ENCODE results near the gene ADAMTS1.

Gene ADAMTS1

DNA sequence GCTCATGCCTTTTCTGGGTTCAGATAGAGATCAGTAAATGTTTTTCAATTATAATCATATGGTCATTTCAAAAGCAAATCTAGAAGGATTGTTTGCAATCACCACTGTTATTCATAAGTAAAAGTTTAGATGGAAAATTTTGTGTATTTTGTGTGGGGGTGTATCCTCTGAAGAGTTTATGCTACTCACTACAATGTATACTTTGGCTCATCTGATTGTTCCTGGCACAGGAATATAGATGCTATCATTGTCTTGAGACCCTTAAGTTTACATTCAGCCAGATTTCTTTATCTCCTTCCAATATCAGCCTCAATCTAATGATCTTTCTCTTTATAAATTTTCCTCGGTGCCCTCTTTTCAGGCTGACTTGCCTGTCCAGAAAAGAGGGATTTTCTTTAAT, 33.0 kb downstream of the ADAMTS1 start:
- no peak for DNase-seq (ENCODE audit: low spot score)

DNA sequence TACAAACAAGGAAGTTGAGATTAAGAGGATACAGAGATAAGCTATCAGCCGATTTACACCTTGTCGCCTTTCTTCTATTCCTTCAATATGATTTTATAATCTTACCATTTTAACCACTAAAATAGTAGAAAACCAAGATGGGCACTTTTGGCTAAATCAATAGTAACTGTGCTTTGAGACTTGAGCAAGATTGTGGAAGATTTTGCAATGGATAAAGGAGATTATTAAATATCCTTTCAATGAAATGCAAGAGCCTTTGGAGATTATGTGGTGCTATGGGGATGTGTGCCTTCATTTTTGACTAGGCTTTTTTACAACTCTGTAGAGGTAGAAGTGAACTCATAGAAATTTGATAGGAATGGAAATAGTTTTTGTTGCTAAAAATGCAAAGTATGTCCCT, 33.7 kb downstream of the ADAMTS1 start:
- DNase-seq (ENCODE audit: low spot score): no peak

DNA sequence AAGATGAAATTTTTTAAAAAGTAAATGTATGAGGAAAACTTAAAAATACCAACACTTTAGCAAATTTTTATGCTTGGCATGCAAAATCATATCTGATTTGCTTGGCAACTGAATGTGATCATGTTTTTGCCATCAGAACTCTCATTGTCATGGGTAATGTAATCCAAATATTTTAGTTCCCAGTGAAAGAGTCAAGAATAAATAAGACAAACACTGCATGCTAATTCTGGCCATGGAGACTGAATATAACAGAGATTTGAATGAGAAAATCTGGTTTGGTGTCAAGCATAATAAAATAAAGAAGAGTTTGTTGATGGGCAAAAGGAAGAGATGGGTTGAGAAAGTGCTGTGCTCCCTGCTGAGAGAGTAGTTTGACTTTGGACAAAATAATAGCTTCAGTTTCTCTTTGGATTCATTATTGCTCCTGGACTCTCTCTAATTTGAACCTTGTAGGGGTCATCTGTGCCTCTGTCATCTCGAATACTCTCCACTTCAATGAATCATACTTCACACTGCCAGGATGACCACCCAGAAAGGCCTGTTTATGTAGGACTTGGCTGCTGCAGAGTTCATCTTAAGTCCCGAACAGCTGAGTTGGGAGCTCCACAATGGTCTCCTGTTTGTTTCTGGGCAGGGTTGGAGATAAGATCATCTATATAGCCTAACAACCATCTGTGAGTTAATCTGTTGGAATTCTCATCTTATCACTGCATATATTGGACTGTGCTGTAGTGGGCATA, 34.4 kb downstream of the ADAMTS1 start:
- DNase-seq (ENCODE audit: low spot score): no peak

DNA sequence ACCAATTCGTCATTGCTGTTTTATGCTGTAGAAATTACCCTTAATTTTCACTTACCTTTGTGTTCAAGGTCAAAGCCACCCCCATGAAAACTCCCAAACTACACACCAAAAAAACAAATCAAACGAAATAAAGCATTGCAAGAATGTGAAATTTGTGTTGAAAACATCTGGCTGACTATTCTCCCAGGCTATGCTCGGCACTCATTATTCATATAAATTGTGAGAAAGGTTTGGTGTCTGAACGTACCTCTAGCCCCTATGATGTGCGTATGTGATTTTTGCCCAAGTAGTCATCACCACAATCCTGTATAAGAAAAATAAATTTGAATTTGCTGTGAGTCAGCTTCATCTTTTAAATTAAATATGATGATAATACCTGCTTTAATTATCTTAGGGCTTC, 34.9 kb downstream of the ADAMTS1 start:
- DNase-seq (ENCODE audit: low spot score): no peak

DNA sequence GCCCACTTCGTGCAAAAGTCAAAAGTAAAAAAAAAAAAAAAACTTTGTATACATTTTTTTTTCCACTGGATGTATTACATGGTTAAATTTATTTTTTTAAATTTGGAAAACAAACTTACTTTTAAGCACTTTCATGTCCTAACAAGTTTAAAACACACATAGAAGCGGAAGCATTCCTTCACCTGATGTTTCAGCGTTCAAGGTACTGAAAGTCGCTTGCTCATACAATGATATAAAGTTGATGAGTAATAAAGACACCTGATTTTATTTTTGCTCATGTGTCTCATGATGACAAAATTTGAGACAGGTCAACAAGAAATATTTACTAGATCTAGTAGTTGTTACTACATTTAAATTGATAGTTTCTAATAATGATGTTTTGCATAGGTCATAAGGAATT, 35.5 kb downstream of the ADAMTS1 start:
- no peak for DNase-seq (ENCODE audit: low spot score)

DNA sequence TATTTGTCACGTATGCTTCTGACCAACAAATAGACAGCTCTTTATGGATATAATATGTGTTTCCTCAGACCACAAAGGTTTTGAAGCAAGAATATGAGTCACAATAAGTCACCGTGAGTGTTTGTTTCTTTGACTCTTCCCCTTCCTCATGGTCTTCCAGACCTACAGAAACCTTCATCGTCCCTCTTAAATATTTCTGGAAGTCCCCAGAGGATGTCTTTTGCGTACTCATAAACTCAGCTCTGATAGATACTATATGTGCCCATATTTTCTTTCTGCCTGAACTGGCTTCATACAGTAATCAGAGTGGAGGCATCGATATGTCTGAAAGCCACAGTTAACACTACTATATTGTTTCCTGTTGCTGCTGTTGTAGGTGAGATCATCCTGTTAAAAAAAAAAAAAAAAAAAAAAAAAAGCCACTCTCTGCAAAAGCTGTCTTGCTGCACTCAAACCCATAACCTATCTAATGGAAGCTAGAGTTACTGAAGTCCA, 38.4 kb downstream of the ADAMTS1 start:
- no peak for DNase-seq (ENCODE audit: low spot score)

DNA sequence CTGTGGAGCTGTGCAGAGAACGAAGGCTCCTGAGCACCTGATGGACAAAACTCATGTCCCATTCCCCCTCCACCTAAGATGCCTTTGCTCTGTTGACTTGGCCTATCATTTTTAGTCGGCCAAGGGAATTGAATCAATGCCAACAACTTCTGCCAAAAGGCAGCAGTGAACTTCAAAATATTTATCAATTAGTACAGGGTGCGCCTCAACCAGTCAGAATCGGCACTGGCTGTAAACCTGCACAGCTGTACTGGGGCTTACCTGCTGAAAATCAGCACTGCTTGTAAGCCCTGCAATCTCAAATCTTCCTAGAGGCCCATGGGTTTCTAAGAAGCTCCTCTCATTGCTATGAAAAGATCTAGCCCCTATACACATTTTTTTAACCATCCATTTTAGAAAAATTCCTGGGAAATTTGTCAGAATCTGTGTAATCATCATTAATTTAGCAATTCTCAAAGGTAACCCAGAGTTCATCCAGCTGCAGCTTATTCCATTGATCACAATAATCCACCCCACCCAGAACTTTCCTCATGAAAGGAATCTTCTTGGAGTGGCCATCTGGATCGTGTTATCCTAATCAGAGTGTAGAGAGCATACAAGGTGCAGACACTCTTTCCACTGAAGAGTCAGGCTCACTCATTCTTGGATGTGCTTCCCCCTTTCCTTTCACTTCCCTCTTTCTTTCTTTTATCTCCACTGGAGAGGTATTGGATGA, 40.2 kb downstream of the ADAMTS1 start:
- no peak for DNase-seq (ENCODE audit: low spot score)

DNA sequence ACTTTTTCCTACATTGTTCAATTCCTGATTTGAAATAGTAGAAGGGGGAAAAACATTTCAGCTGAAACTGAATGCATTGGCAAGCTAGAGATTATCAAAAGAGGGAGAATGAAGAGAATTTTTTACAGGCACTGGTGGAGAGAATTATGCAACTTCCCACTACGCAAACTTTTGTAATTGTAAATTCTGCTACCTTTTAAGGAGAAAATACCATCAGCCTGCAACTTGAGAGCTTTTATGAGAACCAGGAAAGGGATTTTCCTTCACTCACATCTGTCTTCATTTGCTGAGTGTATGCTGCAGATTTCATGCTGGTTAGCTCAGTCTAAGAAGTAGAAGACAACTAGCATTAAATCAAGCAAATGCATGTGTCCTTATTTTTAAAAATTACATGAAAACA, 43.7 kb downstream of the ADAMTS1 start:
- DNase-seq (ENCODE audit: low spot score): peak; percentile 11

DNA sequence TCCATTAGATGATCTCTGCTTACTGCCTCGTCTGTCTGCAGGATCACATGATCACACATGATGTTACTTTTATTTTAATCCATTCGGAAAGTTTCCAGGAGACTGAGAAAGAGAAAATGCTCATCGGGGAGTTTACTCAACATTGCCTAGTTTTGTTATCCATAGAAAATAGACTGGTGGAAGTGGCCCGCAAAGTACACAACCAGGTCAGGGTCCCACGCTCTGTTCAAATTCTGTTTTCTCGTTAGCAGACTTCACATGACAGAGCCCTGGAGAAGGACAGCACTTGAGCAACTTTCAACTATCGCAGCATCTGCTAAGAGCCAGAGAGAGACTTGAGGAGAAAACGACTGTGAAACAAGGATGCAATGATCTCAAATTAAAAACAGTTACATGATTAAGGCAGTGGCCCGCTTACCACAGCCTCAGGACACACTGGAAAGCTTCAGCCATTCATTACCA, 44.2 kb downstream of the ADAMTS1 start:
- no peak for DNase-seq (ENCODE audit: low spot score)

DNA sequence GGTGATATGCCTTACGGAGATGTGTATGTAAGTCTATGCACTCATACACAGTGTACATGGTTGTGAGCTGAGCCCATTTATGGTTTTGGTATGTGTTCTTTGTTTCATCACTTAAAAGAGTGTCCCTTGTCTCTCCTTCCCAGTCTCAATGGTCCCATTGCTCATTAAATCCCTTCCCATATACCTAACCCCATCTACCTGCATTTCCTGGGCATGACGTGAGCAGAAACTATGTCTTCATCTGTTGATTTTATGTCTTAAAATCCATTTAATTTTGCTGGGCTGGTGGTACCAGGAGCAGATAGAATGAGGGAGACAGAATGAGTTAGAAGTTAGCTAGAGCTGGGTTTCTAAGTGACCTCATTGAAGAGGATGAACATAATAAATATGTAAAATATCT, 44.8 kb downstream of the ADAMTS1 start:
- DNase-seq (ENCODE audit: low spot score): no peak

DNA sequence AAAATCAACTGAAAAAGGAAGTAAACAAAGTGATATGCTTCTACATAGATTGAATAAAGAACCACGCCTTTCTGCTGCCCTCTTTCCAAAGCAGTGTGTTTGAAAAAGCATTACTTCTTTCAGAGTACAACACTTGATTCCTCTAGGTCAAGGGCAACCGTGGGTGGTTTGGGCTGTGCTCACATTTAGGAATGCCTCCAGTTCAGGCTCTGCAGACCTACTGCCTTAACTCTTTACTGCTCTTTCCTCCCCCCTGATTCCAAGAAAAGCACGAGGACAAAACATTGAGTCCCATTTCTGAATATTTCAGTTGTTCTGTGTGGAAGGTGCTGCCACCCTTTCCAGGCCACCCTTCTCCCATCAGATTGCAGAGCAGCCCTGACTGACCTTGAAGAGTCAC, 45.2 kb downstream of the ADAMTS1 start:
- no peak for DNase-seq (ENCODE audit: low spot score)

DNA sequence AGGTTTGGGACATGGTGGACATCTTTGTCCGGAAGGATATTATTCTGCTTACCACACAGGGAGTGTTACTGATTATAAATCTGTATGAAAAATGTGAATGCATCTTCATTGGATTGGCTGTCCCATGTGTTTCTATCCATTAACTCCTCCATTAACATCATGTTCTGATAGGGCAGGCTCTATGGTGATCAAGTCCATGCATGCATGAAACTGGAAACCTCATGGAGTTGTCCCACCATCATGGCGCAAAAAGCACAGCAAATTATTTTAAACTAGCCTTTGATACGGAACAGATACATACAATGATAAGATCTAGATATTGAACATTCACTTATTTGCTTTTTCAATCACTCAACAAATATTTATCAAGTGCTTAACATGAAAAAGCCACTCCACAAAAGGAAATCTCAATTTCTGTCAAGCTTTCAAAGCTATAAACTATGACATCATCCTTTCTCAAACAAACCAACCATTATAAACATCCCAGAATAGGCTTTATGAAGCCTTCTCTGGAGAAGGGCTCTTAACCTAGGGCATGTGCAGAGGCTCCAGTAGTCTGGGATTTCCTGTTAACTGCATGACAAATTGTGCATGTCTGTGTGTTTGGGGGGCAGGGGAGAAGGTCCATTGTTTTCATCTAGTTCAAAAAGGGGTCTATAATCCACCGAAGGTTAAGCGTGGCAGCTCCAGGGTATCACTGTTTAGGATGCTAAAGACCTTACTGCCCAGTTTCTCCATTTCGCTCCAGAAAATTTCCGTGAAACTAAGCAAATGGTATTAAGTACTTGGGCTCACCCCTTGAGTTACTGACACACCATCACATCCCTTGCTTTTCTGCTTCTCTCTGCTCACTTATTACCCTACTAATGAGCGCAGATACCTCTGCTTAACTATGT, 46.1 kb downstream of the ADAMTS1 start:
- DNase-seq (ENCODE audit: low spot score): no peak

DNA sequence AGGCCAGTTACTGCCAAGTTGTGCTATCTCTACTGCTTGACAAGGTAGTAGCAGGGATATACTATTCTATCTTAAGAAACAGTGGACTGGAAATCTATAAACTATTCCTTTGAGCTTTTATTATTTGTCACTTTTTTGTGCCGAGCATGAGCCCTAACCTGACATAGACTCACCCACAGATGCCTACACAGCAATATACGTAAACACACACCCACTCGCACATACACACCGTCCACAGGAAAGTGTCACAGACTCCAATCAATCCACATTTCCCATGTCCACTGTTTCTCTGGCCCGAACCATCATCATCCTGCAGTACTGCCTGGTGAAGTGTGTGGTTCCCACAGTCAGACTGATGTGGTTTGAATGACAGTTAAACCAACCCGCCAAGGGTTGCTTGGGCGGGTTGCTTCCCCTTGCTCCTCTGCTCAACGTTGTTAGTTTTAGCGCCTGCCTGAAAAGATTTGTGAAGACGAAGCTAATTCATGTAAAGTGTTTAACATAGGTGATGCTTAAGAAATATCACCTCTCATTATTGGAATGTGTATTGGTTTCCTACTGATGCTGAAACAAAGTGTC, 47.2 kb downstream of the ADAMTS1 start:
- no peak for DNase-seq (ENCODE audit: low spot score)

DNA sequence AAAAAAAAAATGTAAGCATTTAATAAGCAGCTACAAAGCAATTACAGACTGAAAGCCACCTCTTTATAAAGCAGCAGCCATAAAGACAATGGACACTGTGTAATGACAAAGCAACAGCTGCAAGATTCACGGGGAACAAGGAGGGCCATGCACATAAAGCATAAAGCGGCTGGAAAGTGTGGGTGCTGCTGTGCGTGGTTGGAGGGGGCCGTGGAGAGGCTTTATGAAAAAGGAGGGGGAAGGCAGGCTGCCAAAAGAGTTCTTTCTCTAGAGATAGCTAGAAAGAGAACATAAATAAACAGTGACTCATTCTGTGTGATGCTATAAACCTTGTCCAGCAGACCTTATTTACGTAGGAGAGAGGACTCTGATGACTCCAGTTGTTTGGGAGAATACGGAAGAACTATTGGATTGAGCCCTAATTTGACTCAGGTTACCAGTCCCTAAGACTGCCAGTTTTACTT, 49.3 kb downstream of the ADAMTS1 start:
- DNase-seq (ENCODE audit: low spot score): no peak

DNA sequence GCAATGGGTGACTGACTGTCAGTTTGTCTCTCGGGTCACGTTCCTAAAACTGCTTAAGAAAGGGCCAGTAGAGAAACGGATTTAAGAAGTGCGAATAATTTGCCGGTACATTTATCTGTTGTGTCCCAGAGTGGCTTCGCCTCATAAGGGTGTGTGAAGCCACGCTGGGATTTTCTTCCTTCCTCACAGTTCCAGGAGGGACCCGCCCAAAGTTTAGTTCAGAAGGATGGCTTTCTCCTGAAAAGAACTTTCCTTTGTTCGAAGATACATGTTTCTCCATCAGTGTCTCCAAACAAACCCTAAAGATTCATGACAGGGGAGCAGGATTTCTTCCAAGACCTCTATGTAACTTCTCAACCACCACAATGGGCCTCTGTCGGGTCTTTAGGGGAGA, 49.8 kb downstream of the ADAMTS1 start:
- DNase-seq (ENCODE audit: low spot score): no peak

DNA sequence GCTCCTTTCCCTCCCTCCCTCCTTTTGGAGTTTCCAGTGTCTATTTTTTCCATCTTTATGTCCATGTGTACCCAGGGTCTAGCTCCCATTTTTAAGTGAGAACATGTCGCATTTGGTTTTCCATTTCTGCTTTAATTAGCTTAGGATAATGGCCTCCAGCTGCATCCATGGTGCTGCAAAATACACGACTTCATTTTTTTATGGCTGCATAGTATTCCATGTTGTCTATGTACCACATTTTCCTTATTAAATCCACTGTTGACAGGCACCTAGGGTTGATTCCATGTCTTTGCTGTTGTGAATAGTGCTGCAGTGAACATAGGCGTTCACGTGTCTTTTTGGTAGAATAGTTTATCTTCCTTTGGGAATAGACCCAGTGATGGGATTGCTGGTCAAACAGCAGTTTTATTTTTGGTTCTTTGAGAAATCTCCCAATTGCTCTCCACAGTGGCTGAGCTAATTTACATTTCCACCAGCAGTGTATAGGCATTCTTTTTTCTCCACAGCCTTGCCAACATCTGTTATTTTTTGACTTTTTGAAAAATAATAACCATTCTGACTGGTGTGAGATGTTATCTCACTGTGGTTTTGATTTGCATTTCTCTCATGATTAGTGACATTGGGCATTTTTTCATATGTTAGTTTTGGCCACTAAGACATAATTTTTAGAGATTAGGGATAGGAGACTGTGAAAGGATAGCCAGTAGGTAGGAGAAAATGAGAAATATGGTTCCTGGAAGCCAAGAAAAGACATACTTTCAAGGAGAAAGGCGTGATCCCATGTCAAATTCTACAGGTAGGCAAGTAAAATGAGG, 50.4 kb downstream of the ADAMTS1 start:
- DNase-seq (ENCODE audit: low spot score): no peak

DNA sequence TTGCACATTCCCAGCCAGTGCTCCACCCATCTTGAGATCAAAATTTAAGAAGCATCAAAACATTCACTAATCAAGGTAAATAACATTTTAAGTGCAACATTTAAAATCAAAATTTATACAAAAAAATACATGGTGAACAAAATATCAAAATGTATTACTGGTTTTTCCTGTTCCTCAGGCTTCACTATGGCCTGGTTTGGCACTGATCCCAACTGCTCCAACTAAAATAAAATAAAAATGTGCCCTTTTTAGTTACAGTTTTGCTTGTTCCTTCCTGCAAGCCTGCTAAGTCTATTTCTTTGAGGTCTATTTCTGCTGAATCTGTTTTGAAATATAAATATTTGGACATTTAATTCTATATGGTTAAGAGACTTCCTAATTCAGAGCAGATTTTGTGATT, 54.9 kb downstream of the ADAMTS1 start:
- DNase-seq (ENCODE audit: low spot score): no peak

DNA sequence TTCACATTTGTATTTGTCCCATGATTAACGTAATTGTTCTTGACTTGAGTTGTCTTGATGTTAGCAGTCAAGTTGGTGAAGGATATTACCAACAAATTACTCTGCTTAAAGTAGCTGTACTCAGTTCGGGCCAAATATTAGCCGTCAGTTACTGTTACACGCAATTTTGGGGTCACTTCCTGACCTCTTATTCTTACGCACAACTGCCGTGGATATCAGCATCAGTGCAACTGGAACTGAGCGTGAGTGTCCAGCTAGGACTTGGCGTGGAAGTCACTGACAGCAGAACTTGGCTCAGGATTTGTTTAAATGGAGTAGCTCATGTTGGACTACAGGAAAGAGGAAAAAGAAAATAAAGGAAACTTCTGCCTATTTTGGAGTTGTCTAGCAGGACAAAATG, 56.4 kb downstream of the ADAMTS1 start:
- DNase-seq (ENCODE audit: low spot score): no peak

Measured in iPS-NIHi11 (cell line).